ENCODE data around the gene FBXW4. TPM values are rescaled to one million over a fixed set of nuclear protein-coding genes. Genes with fewer than 3 reads are reported as not detected.

FBXW4 gene
- total and polyA plus RNA-seq, 9 donors = 38.6 to 86.4 (median 64.4) TPM

- H3K9me3 ChIP-seq = no peaks in the 10 kb centered on the region
- no peak overlapping the region for H3K4me3 ChIP-seq
- 87 to 91% (median 89%) methylated on average over 3 of the region's 3 CpGs for WGBS, 3 donors
- H3K4me1 ChIP-seq (ENCODE audit: insufficient read depth) = no peaks in the 10 kb centered on the region
- intact Hi-C loops (cut with DNase I) = no loop called here
- no peak overlapping the region for H3K27ac ChIP-seq
- H3K27me3 ChIP-seq = no peaks in the 10 kb centered on the region
- DNase-seq = no peak
- H3K36me3 ChIP-seq = peaks cover 2% of the 10 kb centered on the region
- TF ChIP-seq CTCF (IDR thresholded peaks at IDR 0.05) = no peak
- no peak for TF ChIP-seq EP300 (IDR thresholded peaks at IDR 0.05)
Observed at GRCh38 chr10:101613646-101614045, 81.3 kb downstream of the FBXW4 start.

GRCh38 chr10:101612872-101613271 lies 82.1 kb downstream of the FBXW4 start:
- no peaks in the 10 kb centered on the region for H3K4me1 ChIP-seq (ENCODE audit: insufficient read depth)
- H3K27me3 ChIP-seq = no peaks in the 10 kb centered on the region
- 25 to 52% (median 28%) methylated on average over 10 of the region's 10 CpGs for WGBS, 3 donors
- intact Hi-C loops (cut with DNase I) = no loop called here
- peak in 2 of 5 donors; percentile 29 to 51 for DNase-seq
- peaks cover 2% of the 10 kb centered on the region for H3K36me3 ChIP-seq
- H3K4me3 ChIP-seq = no peak overlapping the region
- no peaks in the 10 kb centered on the region for H3K9me3 ChIP-seq
- no peak overlapping the region for H3K27ac ChIP-seq
- no peak for TF ChIP-seq EP300 (IDR thresholded peaks at IDR 0.05)
- no peak for TF ChIP-seq CTCF (IDR thresholded peaks at IDR 0.05)
- TF ChIP-seq POLR2A (IDR thresholded peaks at IDR 0.05) = no peak

GRCh38 chr10:101612086-101612485 lies 82.9 kb downstream of the FBXW4 start:
- 92 to 98% (median 94%) methylated on average over 6 of the region's 6 CpGs for WGBS, 3 donors
- H3K9me3 ChIP-seq = no peaks in the 10 kb centered on the region
- H3K36me3 ChIP-seq = peaks cover 2% of the 10 kb centered on the region
- intact Hi-C loops (cut with DNase I) = no loop called here
- no peaks in the 10 kb centered on the region for H3K4me1 ChIP-seq (ENCODE audit: insufficient read depth)
- no peak for DNase-seq
- TF ChIP-seq POLR2A (IDR thresholded peaks at IDR 0.05) (no peak), EP300 (IDR thresholded peaks at IDR 0.05) (no peak), CTCF (IDR thresholded peaks at IDR 0.05) (no peak)
- H3K27ac ChIP-seq = no peak overlapping the region
- no peaks in the 10 kb centered on the region for H3K27me3 ChIP-seq
- H3K4me3 ChIP-seq = no peak overlapping the region

GRCh38 chr10:101611096-101611905 lies 83.7 kb downstream of the FBXW4 start:
- H3K4me1 ChIP-seq (ENCODE audit: insufficient read depth) = no peaks in the 10 kb centered on the region
- no peak for DNase-seq
- intact Hi-C loops (cut with DNase I) = no loop called here
- H3K36me3 ChIP-seq = peaks cover 2% of the 10 kb centered on the region
- H3K27me3 ChIP-seq = no peaks in the 10 kb centered on the region
- H3K27ac ChIP-seq = no peak overlapping the region
- no peaks in the 10 kb centered on the region for H3K9me3 ChIP-seq
- no peak for TF ChIP-seq POLR2A (IDR thresholded peaks at IDR 0.05)
- TF ChIP-seq EP300 (IDR thresholded peaks at IDR 0.05) = no peak
- TF ChIP-seq CTCF (IDR thresholded peaks at IDR 0.05) = no peak
- 56 to 70% (median 58%) methylated on average over 16 of the region's 16 CpGs for WGBS, 3 donors
- no peak overlapping the region for H3K4me3 ChIP-seq
